ENCODE results near the gene ZSWIM4.

Gene ZSWIM4

GRCh38 chr19:13765395-13766094, 29.7 kb upstream of the ZSWIM4 start:
- TF ChIP-seq POLR2A (IDR thresholded peaks at IDR 0.05; ENCODE audit: extremely low read depth, insufficient read length) (no peak), CTCF (IDR thresholded peaks at IDR 0.05; ENCODE audit: low read depth, low read length) (no peak), MAX (IDR thresholded peaks at IDR 0.05; ENCODE audit: low read depth, low read length) (0 out of 2 replicates have a peak, but pooled peaks have one; percentile 5), MYC (IDR thresholded peaks at IDR 0.05; ENCODE audit: low read depth, low read length) (no peak)
- DNase-seq (ENCODE audit: low read depth) = no peak
- peak overlapping the region; percentile 65 for H3K4me3 ChIP-seq (ENCODE audit: low read depth, low read length)

- TF ChIP-seq MAX (IDR thresholded peaks at IDR 0.05; ENCODE audit: low read depth, low read length) (no peak), MYC (IDR thresholded peaks at IDR 0.05; ENCODE audit: low read depth, low read length) (no peak), CTCF (IDR thresholded peaks at IDR 0.05; ENCODE audit: low read depth, low read length) (no peak), POLR2A (IDR thresholded peaks at IDR 0.05; ENCODE audit: extremely low read depth, insufficient read length) (no peak)
- DNase-seq (ENCODE audit: low read depth) = no peak
- no peak overlapping the region for H3K4me3 ChIP-seq (ENCODE audit: low read depth, low read length)
Observed at GRCh38 chr19:13766095-13766481, 29.2 kb upstream of the ZSWIM4 start.

DNA sequence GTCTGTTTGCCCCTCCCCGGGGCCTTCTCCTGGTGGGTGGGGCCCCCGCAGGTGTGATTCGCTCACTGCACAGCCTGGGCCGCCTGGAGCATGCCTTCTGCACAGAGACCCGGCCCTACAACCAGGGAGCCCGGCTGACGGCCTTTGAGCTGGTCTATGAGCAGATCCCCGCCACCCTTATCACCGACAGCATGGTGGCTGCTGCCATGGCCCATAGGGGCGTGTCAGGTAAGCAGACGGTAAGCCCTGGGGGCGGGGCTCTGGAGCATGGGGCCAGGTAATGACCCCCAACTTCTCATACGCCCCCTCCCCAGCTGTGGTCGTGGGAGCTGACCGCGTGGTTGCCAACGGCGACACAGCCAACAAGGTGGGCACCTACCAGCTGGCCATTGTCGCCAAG, 26.7 kb upstream of the ZSWIM4 start:
- no peak for TF ChIP-seq MYC (IDR thresholded peaks at IDR 0.05; ENCODE audit: low read depth, low read length)
- TF ChIP-seq CTCF (IDR thresholded peaks at IDR 0.05; ENCODE audit: low read depth, low read length) = no peak
- TF ChIP-seq POLR2A (IDR thresholded peaks at IDR 0.05; ENCODE audit: extremely low read depth, insufficient read length) = no peak
- no peak for TF ChIP-seq MAX (IDR thresholded peaks at IDR 0.05; ENCODE audit: low read depth, low read length)
- H3K4me3 ChIP-seq (ENCODE audit: low read depth, low read length) = no peak overlapping the region
- no peak for DNase-seq (ENCODE audit: low read depth)

- no peak for DNase-seq (ENCODE audit: low read depth)
- no peak for TF ChIP-seq MAX (IDR thresholded peaks at IDR 0.05; ENCODE audit: low read depth, low read length)
- no peak for TF ChIP-seq MYC (IDR thresholded peaks at IDR 0.05; ENCODE audit: low read depth, low read length)
- TF ChIP-seq CTCF (IDR thresholded peaks at IDR 0.05; ENCODE audit: low read depth, low read length) = no peak
- no peak for TF ChIP-seq POLR2A (IDR thresholded peaks at IDR 0.05; ENCODE audit: extremely low read depth, insufficient read length)
- no peak overlapping the region for H3K4me3 ChIP-seq (ENCODE audit: low read depth, low read length)
Observed at GRCh38 chr19:13770013-13770635, 25.1 kb upstream of the ZSWIM4 start.

DNA sequence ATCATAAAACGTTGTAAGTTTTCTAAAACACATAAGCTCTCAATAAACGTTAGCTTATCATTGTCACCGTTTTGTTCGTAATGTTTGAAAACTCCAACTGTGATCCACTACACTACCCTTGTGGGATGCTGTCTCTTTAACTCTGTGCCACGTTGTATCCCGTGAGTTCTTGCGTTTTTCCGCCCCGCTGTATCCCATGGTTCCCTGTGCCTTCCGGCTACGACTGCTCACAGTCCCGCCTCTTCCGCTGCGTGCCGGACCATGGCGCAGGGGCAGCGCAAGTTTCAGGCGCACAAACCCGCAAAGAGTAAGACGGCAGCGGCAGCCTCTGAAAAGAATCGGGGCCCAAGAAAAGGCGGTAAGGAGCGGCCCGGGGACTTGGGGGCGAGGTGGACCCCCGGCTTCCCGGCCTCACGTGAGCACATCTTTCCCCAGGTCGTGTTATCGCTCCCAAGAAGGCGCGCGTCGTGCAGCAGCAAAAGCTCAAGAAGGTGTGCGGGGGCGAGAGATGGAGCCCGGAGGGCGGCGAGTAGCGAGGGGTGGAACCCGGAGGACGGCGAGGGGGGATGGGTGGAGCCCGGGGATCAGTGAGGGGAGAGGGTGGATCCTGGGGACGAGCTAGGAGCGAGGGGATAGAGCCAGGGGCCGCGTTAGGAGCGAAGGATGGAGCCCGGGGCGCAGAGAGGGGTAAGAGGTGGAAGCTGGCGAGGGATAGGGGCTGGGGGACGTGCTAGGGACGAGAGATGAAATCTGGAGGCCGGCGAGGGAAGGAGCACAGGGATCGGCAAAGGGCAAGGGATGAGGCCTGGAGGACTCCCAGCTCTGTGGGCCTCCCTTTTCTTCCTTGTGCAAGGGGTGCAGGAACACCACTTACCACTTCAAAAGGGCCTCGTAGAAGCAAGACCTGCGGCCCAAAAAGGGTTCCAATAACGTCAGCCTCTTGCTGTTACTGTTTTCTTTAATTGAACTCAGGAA, 20.7 kb upstream of the ZSWIM4 start, which contains the start of gene C19orf53:
TSS of gene C19orf53 (plus strand) at position 240 of the 975 bp plus-strand sequence. CDS start at position 262, 22 bp downstream.
- DNase-seq (ENCODE audit: low read depth) = peak; percentile 93
- TF ChIP-seq POLR2A (IDR thresholded peaks at IDR 0.05; ENCODE audit: extremely low read depth, insufficient read length) = peak; percentile 77
- no peak for TF ChIP-seq CTCF (IDR thresholded peaks at IDR 0.05; ENCODE audit: low read depth, low read length)
- TF ChIP-seq MYC (IDR thresholded peaks at IDR 0.05; ENCODE audit: low read depth, low read length) = peak; percentile 89
- peak; percentile 74 for TF ChIP-seq MAX (IDR thresholded peaks at IDR 0.05; ENCODE audit: low read depth, low read length)
- peak within 1 kb of the TSS; percentile 78 for H3K4me3 ChIP-seq (ENCODE audit: low read depth, low read length)
